NCI-H82 treated with DMSO at 0.1 percent for 48 hours (cell line): ENCODE results near the gene CAMSAP2.

ENCODE experiments used
- DNase-seq: peaks from one replicate; lab custom pipeline; 2025; ENCODE audit not compliant: unreplicated experiment; lab: John Stamatoyannopoulos, UW

The CAMSAP2 gene

DNA sequence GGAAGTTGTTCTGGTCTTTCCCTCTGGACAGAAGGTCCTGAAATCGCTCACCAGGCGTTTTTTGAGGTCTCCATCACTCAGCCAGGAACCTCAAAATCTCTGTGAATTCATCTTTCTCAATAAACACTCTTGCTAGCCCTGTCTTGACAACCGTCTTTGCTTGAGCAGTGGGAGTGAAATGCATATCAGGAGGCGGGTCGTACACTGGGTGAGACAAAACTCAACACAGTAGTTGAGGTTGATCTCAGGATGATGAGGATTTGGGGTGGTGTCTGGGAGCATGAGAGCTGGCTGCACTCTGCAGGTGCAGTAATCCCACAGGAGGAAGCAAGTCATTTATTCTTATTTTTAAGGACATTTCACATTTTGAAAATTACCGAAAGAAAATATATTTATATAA, 136.0 kb downstream of the CAMSAP2 start:
- no peak for DNase-seq

DNA sequence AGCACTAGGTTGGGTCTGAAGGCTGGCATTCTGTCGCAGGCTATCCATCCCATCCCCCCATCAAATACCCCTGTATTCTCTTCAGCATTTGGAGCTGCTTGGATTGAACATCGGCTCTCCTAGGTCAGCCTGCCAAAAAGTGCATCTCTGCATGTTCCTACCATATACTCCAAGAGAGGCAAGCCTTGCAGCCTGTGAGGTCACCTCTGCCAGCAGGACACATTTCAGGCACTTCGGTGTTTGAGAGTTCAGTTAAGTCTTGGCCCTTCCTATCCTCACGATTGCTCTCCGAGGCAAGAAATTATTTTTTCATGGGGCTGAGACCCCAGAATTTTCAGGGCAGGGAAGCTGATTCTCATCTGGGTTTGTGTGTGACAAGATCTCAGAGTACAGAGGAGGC, 136.7 kb downstream of the CAMSAP2 start:
- no peak for DNase-seq

DNA sequence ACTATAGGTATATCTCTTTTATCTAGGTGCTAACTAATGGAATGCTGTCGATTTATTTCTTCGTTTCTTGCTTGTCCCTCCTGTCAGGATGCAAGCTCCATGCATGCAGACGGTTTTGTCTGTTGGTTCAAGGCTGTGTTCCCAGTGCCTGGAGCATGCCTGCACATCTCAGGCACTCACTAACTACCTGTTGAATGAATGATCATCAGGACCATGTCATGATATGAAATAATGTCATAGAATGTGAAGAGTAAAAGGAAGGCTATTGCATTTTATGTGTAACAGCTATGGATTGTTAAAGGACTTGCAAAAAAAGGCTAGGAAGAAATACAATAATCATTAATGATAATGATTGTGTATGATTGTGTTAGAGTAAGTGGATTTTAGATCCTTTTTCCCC, 138.3 kb downstream of the CAMSAP2 start:
- no peak for DNase-seq

DNA sequence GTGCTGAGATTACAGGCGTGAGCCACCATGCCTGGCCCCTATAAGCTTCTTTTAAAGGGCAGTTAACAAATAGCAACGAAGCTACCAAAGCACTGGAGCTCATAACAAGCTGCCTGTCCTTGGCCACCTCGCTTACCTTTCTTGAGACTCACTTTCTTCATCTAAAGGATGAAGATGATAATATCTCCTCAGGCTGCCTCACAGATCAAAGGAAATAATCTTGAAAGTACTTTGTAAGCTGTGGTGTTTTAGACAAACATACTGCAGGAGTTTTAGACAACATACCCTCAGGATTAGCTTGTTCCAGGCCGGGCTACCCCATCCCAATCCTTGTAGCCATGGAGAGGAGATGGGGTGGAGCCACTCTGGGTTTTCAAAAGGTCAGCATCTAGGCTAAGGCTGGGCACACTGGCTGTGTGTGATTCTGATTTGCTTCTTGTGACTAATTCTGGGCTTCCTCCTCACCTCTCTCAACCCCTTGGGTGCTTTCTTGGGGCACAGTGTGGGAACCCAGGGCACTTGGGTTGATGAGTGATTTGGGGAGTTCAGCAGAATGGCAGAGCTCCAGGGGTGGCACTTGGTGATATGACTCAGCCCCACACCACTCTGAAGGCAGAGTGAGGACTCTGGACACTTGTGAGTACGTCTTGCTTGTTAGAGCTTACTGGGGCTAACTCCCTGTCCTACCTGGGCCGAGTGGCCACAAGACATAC, 139.3 kb downstream of the CAMSAP2 start:
- DNase-seq = no peak

DNA sequence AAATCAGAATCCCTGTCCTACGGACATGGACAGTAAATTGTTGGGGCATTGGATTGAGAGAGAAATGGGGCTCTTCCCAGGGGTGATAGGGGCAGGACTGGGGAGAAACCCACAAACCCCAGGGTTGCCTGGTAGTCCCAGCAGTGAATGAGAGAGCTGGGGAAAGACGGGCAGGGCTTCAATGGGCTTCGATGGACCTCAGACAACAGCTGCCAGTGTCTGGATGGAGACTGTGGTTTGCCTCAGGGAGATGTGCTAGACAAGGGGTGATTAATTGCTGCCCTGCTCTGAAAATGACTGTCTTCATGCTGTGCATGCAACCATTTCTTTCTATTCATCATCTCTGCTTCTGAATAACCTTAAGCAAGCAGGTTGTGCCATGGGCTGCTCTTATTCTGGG, 141.5 kb downstream of the CAMSAP2 start:
- no peak for DNase-seq

DNA sequence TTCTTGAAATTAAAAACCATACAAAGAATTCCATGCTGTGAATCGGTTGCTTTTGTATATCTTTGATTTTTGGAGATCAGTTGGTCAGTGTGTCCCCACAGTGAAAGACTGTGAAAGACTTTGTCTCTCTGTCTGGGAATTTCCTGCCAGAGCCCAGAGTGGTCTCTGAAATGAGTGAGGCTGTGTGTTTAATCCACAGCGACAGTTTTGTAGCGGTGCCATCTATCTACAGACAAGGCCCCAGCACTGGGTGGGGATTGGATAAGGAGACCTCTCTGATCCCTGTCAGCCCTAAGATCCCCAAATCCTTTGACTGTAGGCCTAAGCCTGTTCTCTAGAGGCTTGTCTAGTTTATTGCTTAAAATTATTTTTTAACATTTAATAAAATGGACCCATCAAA, 144.4 kb downstream of the CAMSAP2 start:
- no peak for DNase-seq

DNA sequence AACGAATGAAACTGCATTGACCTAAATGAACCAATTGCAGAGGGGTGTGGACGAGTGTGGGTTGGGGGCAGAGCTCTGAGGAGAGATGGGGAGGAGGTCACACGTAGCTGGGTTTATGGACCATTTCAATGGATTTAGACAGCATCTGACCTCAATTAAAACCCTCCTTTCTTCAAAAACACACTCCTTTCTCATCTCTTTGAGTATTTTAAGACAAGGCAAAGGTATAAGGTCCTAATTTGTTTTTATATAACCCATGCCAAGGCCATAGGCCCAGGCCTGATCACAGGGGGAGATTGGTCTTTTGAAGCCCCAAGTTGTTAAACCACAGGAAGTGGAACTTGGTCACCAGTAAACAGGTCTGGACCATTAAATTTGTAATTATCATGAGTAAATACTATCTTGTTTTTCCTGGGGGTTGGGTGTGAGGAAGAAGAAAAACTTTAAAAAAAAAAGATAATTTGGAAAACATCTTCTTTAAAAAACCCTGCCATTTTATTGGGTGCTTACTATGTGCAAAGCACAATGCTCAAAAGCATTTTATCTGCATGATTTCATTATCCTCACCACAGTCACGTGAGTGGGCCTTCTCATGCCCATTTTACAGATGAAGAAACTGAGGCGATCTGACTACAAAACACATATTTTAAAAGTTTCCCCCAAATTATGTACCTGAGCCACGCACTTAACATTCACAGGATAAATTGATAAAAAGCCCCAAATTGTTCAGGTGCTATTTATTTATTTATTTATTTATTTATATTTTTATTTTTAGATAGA, 147.1 kb downstream of the CAMSAP2 start:
- DNase-seq = no peak

DNA sequence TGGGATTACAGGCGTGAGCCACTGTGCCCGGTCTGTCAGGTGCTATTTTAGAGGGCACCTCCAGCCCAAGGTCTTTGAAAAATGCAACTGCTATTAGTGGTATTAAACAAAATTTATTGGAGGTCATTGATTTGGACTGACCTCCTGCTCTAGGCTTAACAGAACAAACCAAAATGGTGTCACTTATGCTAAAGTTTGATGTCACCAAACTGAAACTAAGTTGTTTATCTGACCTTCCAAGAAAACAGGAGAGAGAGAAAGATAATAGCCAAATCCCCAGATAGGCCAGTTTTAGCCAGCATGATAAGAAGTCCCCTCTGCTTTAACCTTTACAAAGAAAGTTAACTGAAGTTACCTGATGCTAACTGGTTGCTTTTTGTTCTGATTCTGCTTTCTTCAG, 147.9 kb downstream of the CAMSAP2 start:
- no peak for DNase-seq

DNA sequence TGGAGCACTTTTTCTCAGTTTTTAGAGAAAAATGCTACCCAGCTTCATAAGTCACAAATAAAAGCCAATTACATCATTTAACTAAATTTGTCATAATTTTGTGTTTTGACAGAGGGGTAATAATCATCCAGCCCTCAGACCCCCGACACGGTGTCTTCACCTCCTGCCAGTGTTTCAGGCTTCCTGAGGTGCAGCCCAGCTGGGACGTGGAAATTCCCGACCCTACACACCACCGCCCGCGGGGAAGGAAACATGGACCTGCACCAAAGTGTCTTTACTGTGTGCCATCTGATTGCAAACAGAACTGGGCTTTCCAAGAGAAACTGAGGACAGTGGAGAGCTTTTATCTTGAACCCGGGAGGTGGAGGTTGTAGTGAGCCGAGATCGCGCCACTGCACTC, 148.3 kb downstream of the CAMSAP2 start:
- DNase-seq = no peak

DNA sequence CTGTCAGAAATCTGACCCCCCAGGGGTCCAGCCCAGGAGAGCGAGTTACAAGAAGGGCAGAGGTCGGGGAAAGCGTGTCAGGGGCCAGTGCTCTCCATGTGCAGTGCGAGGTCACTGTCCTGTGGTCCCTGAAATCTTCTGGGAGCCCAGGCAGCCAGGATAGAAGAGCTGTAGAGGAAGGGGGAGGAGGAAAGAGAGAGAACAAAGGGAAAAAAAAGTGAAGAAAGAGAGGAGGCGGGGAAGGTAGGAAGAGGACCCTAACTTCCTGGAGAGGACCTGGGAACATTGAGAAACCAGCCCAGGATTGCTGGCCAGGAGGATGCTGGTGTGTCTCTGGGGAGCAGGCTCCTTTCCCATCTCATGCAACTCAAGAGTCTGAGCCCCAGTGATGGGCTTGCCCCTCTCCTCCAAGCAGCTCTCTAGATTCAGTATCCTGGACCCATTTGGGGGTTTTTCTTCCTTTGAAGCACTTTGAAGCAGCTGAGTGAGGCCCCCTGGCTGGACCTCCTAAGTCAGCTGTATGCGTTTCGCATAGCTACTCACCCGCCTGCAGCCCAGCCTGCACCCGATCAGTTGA, 149.2 kb downstream of the CAMSAP2 start:
- no peak for DNase-seq

DNA sequence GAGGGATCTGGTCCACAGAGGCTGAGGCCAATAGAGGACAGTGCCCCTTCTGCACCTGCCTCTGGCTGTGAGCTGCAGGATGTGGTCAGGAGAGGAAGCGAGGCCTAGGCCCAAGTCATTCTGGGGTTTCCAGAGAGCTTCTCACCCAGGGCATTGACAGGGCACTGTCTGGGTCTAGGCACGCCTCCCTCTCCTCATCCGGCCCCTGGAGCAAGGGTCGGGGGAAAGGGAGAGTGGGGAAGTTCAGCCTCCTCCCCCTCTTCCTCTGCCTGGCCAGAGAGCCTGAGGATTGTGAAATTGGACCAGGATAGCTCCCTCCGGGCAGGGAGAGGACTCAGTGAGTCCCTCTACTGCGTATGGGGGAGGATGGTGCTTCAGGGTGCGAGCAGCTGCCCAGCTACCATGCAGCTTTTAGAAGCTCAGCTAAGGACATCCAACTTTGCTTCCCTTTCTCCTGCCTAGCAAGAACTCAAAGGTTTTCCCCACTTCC, 149.7 kb downstream of the CAMSAP2 start:
- no peak for DNase-seq

DNA sequence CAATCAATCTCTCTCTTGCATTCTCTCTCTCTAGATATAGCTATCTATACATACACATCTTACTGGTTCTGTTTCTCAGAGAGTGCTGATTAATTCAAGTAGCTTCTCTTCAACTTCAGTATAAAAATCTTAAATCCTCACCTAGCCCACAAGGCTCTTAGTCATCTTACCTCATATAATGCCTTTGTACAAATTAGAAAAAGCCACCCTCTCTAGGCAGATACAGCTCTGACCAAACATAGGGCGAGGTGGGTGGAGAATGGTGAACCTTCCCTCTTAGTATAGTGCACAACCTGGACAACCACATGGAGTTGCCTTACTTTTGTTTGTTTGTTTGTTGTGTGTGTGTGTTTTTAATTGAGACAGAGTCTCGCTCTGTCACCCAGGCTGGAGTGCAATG, 150.9 kb downstream of the CAMSAP2 start:
- DNase-seq = no peak

DNA sequence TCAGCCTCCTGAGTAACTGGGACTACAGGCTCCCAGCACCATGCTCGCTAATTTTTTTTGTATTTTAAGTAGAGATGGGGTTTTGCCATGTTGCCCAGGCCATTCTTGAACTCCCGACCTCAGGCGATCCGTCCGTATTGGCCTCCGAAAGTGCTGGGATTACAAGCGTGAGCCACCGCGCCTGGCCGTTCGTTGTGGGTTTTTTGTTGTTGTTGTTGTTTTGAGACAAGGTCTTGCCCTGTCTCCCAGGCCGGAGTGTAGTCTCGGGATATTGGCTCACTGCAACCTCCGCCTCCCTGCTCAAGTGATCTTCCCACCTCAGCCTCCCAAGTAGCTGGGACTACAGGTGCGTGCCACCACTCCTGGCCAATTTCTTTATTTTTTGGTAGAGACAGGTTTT, 151.3 kb downstream of the CAMSAP2 start:
- DNase-seq = no peak

DNA sequence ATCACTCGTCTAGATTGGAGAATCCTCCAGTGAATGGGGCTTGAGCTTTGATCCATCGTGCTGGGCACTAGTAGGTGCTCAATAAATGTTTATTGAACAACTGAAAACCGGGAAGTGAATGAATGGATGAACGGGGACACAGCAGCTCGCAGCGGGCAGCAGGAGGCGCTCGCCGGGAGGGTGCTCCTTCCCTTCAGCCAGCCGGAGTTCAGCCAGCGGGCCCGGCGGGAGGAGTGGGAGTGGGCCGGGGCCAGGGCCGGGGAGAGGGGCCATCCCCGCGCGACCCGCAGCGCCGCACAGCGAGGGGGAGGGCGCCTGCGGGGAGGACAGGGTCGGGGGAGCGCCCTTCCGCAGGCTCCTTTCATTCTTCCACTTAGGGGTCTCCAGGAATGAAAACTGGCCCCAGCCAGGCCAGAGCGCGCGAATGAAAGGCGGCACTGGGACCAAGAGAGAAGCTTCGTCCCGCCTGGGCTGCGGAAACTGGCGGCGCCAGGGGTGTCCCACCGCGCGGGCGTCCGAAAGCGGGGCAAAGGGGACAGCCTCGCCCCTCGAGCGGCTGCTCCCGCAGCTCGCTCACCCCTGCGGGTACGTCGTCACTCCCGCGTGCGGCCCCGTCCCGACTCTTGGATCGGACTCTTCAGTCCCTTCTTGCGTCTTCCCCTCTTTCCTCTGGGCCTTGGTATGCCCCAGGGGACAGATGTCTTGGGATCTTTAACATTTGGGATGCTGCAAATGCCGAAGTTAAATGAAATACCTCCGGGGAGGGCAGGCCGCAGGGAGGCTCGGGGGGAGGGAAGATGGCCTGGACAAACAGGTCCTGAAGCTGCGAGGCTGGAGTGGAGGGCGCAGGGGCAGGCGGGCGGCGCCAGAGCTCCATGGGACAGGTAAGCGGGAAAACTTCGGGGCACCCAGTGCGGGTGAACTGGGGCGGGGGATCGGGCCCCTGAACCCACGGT, 152.4 kb downstream of the CAMSAP2 start:
- DNase-seq = peak; percentile 16

DNA sequence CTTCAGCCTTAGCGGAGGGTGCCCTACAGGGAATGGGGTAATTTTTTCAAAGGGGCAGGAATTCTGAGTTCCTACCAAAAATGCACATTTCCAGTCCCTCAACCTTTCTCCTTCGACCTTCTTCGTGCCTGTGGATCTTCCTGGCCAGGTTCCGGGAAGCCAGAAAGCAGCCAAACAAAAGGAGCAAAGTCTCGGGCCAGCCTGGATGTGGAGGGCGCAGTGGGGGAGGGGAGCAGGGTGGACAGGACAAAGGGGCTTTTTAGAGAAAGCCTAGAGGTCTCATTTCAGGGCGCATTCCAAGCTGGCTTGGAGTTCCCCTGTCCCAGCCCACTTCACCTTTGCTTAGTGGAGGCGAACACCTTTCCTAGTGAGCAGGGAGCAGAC, 153.1 kb downstream of the CAMSAP2 start:
- DNase-seq = no peak

DNA sequence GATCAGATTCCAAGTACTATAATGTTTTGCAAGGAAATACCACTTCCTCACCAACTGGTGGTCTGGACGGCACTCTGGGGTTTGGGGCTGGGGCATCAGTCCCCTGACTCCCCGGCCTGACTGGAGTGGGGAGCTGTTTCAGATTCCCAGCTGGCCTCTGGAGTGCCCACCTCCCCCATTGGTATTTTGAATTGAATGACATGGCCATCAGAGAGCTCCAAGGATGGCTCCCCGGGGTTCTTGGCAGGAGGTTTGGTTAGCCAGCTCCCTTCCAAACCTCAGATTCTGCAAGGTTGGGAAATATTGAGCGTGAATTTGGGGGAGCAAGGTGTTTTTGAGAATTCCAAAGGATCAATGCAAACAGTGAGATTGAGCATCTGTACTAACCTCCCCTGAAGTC, 153.9 kb downstream of the CAMSAP2 start:
- no peak for DNase-seq

DNA sequence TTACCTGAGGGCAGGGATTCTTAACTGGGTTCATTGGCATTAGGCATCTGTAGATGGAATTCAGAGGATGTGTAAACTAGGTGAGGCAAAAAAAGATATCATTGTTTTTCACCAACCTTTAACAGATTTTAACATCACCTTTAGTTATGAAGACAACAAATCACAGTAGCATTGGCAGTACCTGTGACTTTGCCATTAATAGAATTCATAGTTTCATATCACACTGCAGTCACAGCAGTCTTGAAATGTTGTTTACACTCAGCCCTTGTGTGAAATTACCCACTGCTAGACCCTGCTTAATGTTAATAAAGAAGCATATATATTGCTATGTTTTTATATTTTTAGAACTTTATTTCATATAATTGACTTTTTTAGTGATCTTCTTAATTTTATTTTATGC, 154.3 kb downstream of the CAMSAP2 start:
- no peak for DNase-seq

DNA sequence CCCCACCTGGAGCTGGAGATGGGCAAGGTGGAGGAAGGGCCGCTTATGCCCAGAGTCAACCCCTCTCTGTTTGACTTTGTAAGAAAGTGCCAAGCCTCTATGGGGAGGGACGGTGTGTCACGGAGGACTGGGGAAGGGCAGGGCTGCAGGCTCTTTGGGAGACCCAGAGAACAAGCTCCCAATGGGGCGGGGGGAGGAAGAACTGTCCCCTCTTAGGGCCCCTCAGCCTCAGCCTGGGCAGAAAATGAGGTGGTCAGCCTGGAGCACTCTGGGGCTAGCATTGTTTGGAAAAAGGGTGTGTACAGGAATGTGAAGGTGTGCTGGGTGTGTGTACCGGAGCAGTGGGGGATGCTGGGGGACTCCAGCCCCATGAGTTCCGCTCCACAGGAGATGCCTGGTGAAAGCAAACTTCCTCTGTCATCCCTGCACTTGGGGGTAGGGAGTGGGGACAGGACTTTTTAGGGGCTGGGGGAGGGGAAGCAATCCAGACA, 154.8 kb downstream of the CAMSAP2 start:
- DNase-seq = no peak

DNA sequence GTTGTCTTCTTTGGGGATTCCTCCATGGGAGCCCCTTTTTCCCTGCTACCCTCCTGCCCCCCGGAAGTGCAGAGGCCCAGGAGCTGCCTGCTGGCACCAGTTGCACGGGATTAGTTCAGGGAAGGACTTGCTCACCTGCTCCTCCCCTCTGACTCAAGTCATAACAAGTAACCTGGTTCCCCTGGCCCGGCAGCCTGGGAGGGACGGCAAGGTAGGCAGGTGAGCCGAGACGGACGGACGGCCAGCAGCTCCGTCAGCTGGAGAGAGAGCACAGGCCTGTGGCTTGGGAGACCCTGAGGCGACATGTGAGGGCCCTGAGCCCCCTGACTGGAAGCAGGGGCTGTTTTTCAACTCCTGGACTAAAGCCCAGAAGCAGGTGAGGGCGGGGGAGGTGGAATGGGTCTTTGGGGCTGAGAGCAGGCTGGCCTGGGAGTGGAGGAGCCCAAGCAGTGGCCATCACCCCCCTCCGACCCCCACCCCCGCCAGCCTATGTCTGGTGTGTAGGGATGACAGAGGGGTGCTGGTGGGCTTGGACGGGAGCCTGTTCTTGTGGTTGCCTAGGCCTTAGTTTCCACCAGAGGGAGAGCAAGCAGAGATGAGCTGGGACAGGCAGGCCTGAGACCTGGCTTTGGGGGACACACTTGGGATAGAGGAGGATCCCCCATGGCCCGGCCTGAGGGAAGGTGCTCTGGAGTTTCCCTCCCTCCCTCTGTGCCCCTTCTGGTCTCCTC, 156.2 kb downstream of the CAMSAP2 start, which contains the start of gene INAVA:
Gene INAVA, plus strand, starts transcription at position 189 of the 731 bp plus-strand sequence. CDS start 3,501 bp downstream, outside the sequence.
- DNase-seq = no peak

DNA sequence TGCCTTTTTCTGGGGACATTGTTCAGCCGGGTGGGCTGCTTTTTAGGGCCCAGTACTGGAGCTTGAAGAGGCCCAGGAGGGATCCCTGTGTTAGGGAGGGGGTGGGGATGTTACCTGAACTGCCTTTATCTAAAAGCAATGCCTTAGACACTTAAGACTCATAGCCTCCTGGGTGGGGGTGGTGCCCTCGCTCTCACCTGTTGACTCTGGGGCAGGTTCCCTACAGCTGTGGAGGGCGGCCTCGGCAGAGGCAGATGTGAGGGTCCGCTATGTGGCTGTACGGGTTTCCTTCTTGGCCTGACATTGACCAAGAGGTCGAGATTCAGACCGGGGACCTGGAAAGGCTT, 156.7 kb downstream of the CAMSAP2 start:
- no peak for DNase-seq
